DOHH2 (cell line): ENCODE data around the gene SCT.

Experiments used
- H3F3A ChIP-seq: fragments of 200-600 bp; sonication (generic), shearing (Covaris generic); 2 replicates; pipeline ENCODE4 v1.6.0; 2016; ENCODE audit warnings: antibody characterized with exemption, mild to moderate bottlenecking; ENCODE audit not compliant: control insufficient read depth, insufficient read depth
- H3K27ac ChIP-seq: fragments of 200-600 bp; sonication (generic); 2 replicates; pipeline ENCODE4 v1.5.1; 2014; ENCODE audit warnings: low read depth, mild to moderate bottlenecking, low read length, moderate library complexity
- H3K27me3 ChIP-seq: fragments of 200-600 bp; sonication (generic); 2 replicates; pipeline ENCODE4 v1.6.1; 2014; ENCODE audit warnings: mild to moderate bottlenecking, low read length, mixed read lengths; ENCODE audit not compliant: control insufficient read depth
- H3K36me3 ChIP-seq: fragments of 200-600 bp; sonication (generic); 2 replicates; pipeline ENCODE4 v1.6.1; 2014; ENCODE audit warnings: mild to moderate bottlenecking, low read length, moderate library complexity, mixed read lengths; ENCODE audit not compliant: control insufficient read depth
- H3K4me1 ChIP-seq: fragments of 200-600 bp; sonication (generic); 2 replicates; pipeline ENCODE4 v1.6.1; 2014; ENCODE audit warnings: mild to moderate bottlenecking, low read length, mixed read lengths; ENCODE audit not compliant: control insufficient read depth
- H3K4me2 ChIP-seq: fragments of 200-600 bp; sonication (generic); 2 replicates; pipeline ENCODE4 v1.6.0; 2014; ENCODE audit warnings: mild to moderate bottlenecking, low read length, moderate library complexity
- H3K4me3 ChIP-seq: fragments of 200-600 bp; sonication (generic); 2 replicates; pipeline ENCODE4 v1.5.1; 2014; ENCODE audit warnings: mild to moderate bottlenecking, low read length, mixed read lengths
- H3K79me2 ChIP-seq: fragments of 200-600 bp; sonication (generic); 2 replicates; pipeline ENCODE4 v1.6.1; 2014; ENCODE audit warnings: mild to moderate bottlenecking, low read length, mixed read lengths; ENCODE audit not compliant: control insufficient read depth
- H3K9me2 ChIP-seq: fragments of 200-600 bp; sonication (generic); replicated peaks from 2 replicates; pipeline ENCODE4 v1.6.1; 2014; ENCODE audit warnings: mild to moderate bottlenecking, low read length, mixed read lengths; ENCODE audit not compliant: control insufficient read depth
- H3K9me3 ChIP-seq: fragments of 200-600 bp; sonication (generic); 2 replicates; pipeline ENCODE4 v1.6.1; 2014; ENCODE audit warnings: antibody characterized with exemption, low read length, mixed read lengths; ENCODE audit not compliant: control insufficient read depth, insufficient read depth
- H4K20me1 ChIP-seq: fragments of 200-600 bp; sonication (generic); 2 replicates; pipeline ENCODE4 v1.6.0; 2014; ENCODE audit warnings: low read depth, mild to moderate bottlenecking, antibody characterized with exemption, low read length, moderate library complexity; ENCODE audit not compliant: control insufficient read depth, insufficient read depth
- CTCF ChIP-seq: fragments of 200-600 bp; sonication (generic); IDR thresholded peaks from one replicate; pipeline ENCODE4 v1.5.1; 2014; ENCODE audit warnings: antibody characterized with exemption, mild to moderate bottlenecking, low read depth, low read length; ENCODE audit not compliant: poor library complexity, severe bottlenecking
- EZH2phosphoT487 ChIP-seq: fragments of 200-600 bp; sonication (generic); IDR thresholded peaks from 2 replicates; pipeline ENCODE4 v1.6.1; 2017; ENCODE audit warnings: borderline replicate concordance, mild to moderate bottlenecking, antibody characterized with exemption, low read length, moderate library complexity, mixed read lengths

Gene SCT

GRCh38 chr11:590997-591396 is 36.0 kb downstream of the SCT start:
- Histone ChIP-seq H3K27ac (no peak overlapping the region), H3K4me2 (no peak overlapping the region), H3F3A (no peaks in the 10 kb centered on the region), H3K27me3 (no peaks in the 10 kb centered on the region), H3K4me3 (no peak overlapping the region), H3K36me3 (peaks cover 89% of the 10 kb centered on the region), H3K4me1 (no peaks in the 10 kb centered on the region), H4K20me1 (peaks cover 6% of the 10 kb centered on the region; the same call in 1 of the 2 replicates), H3K9me2 (no peaks in the 10 kb centered on the region), H3K79me2 (peaks cover 40% of the 10 kb centered on the region), H3K9me3 (no peaks in the 10 kb centered on the region)
- no peak for TF ChIP-seq CTCF
- no peak for TF ChIP-seq EZH2phosphoT487

- H3K27ac ChIP-seq = no peak overlapping the region
- no peak for TF ChIP-seq CTCF
- no peak for TF ChIP-seq EZH2phosphoT487
- H3K4me2 ChIP-seq = no peak overlapping the region
- no peaks in the 10 kb centered on the region for H3F3A ChIP-seq
- H3K27me3 ChIP-seq = no peaks in the 10 kb centered on the region
- peaks cover 42% of the 10 kb centered on the region for H3K79me2 ChIP-seq
- no peaks in the 10 kb centered on the region for H3K4me1 ChIP-seq
- H3K4me3 ChIP-seq = no peak overlapping the region
- peaks cover 80% of the 10 kb centered on the region for H3K36me3 ChIP-seq
- H3K9me2 ChIP-seq = no peaks in the 10 kb centered on the region
- no peaks in the 10 kb centered on the region for H3K9me3 ChIP-seq
- H4K20me1 ChIP-seq = peaks cover 10% of the 10 kb centered on the region
Observed at GRCh38 chr11:589798-590197, 37.2 kb downstream of the SCT start.

- TF ChIP-seq CTCF (no peak), EZH2phosphoT487 (no peak)
- H4K20me1 ChIP-seq = peaks cover 6% of the 10 kb centered on the region
- H3K27me3 ChIP-seq = no peaks in the 10 kb centered on the region
- no peak overlapping the region for H3K27ac ChIP-seq
- no peaks in the 10 kb centered on the region for H3K9me2 ChIP-seq
- peaks cover 76% of the 10 kb centered on the region for H3K36me3 ChIP-seq
- H3K4me1 ChIP-seq = no peaks in the 10 kb centered on the region
- H3F3A ChIP-seq = no peaks in the 10 kb centered on the region
- H3K4me2 ChIP-seq = no peak overlapping the region
- no peaks in the 10 kb centered on the region for H3K9me3 ChIP-seq
- no peak overlapping the region for H3K4me3 ChIP-seq
- H3K79me2 ChIP-seq = peaks cover 49% of the 10 kb centered on the region
Observed at GRCh38 chr11:587978-588380, 39.0 kb downstream of the SCT start.

- H3K79me2 ChIP-seq = peaks cover 49% of the 10 kb centered on the region
Observed at GRCh38 chr11:587546-587945, 39.4 kb downstream of the SCT start.

More at GRCh38 chr11:587546-587945, 39.4 kb downstream of the SCT start:
- Histone ChIP-seq H3K4me2 (no peak overlapping the region), H3K27ac (no peak overlapping the region), H3K27me3 (no peaks in the 10 kb centered on the region), H3F3A (no peaks in the 10 kb centered on the region), H3K4me1 (no peaks in the 10 kb centered on the region), H3K36me3 (peaks cover 72% of the 10 kb centered on the region), H3K9me2 (no peaks in the 10 kb centered on the region), H4K20me1 (peaks cover 6% of the 10 kb centered on the region), H3K9me3 (no peaks in the 10 kb centered on the region), H3K4me3 (no peak overlapping the region)
- TF ChIP-seq EZH2phosphoT487 (no peak), CTCF (no peak)
